ENCODE results near the gene ALDH4A1. TPM values are rescaled to one million over a fixed set of nuclear protein-coding genes. Genes with fewer than 3 reads are reported as not detected.

The ALDH4A1 gene
- total and polyA plus RNA-seq, 10 of the 15 experiments (the other 5 are each of a cell fraction or from before 2014, with no cell fraction given): 0.06 to 25.5 (median 13.0) TPM

DNA sequence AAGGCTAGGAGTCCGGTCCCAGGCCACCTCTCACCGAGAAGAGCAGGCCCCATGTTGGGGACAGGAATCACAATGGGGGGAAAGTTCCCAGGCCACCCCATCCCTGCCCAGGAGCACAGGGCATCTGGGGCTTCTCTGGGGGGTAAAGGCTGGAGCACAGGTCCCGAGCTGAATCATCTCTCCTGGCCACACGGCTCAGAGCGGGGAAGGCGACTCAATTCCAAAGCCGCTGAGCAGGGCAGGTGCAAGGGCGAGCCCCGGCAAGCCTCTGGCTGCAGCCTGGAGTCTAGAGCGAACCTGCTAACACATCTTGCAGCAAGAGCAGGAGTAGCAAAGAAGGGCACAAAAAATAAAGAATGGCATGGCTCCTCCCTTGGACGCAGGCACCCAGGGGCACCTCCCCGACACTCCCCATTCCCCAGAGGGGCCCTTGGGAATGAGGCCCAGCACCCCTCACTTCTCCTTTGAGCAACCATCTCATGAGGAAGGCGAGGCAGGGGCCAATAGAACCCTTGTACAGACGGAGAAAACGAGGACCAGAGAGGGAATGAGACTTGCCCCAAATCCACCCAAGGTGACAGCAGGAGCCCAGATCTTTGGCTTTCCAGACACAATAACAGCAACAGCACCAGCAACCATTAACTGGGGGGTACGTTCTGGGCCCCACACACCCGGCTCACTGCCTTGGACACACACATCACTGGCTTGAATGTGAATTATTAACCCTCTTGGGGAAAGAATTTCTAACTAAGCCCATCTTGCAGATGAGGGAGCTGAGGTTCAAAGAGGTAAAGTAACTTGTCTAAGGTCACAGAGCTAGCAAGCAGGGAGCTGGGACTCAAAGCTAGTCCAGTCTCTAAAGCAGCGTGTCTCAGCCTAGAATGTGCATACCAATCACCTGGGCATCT, 20.7 kb upstream of the ALDH4A1 start (continued):
- TF ChIP-seq ZBTB11 (CRISPR knock-in tag; IDR thresholded peaks at IDR 0.05) (no peak), STAT3 (IDR thresholded peaks at IDR 0.05; ENCODE audit: low read depth, low read length) (no peak), CBX5 (IDR thresholded peaks at IDR 0.05; ENCODE audit: low read depth) (no peak), ZNF274 (IDR thresholded peaks at IDR 0.05; ENCODE audit: insufficient read depth, insufficient read length) (no peak)
- TF ChIP-seq, protein P1, sequence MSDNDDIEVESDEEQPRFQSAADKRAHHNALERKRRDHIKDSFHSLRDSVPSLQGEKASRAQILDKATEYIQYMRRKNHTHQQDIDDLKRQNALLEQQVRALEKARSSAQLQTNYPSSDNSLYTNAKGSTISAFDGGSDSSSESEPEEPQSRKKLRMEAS (IDR thresholded peaks at IDR 0.05; ENCODE audit: low read depth, low read length): no peak
- TF ChIP-seq, protein P2, sequence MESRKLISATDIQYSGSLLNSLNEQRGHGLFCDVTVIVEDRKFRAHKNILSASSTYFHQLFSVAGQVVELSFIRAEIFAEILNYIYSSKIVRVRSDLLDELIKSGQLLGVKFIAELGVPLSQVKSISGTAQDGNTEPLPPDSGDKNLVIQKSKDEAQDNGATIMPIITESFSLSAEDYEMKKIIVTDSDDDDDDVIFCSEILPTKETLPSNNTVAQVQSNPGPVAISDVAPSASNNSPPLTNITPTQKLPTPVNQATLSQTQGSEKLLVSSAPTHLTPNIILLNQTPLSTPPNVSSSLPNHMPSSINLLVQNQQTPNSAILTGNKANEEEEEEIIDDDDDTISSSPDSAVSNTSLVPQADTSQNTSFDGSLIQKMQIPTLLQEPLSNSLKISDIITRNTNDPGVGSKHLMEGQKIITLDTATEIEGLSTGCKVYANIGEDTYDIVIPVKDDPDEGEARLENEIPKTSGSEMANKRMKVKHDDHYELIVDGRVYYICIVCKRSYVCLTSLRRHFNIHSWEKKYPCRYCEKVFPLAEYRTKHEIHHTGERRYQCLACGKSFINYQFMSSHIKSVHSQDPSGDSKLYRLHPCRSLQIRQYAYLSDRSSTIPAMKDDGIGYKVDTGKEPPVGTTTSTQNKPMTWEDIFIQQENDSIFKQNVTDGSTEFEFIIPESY (IDR thresholded peaks at IDR 0.05): no peak
